SH-SY5Y (cell line): Measurements from ENCODE around the gene CDH11.

Source experiments
- GATA2 ChIP-seq: IDR thresholded peaks from 2 replicates; pipeline ENCODE4 v1.6.1; 2011; ENCODE audit warnings: mild to moderate bottlenecking, low read depth, low read length
- GATA3 ChIP-seq: IDR thresholded peaks from 2 replicates; pipeline ENCODE4 v1.6.1; 2011; ENCODE audit warnings: low read depth, mild to moderate bottlenecking, low read length, moderate library complexity

GRCh38 chr16:64933885-64934284 is 188.0 kb downstream of the CDH11 start:
- TF ChIP-seq GATA3 (no peak), GATA2 (no peak)
